DMS79 treated with DMSO at 0.1 percent for 48 hours (cell line): ENCODE measurements around the gene TRIM7.
"Not testable (repeated sequence)": the region's sequence is repeated elsewhere in the genome, so short reads cannot be mapped to it uniquely, and the experiment has no call there.

Experiments
- DNase-seq: peaks from one replicate; lab custom pipeline; 2025; lab: John Stamatoyannopoulos, UW

Gene TRIM7

GRCh38 chr5:181233088-181233800 lies 28.2 kb upstream of the TRIM7 start:
- DNase-seq: no peak

- no peak for DNase-seq
Measured at GRCh38 chr5:181232593-181232992, 27.6 kb upstream of the TRIM7 start.

- no peak for DNase-seq
Measured at GRCh38 chr5:181231432-181231831, 26.4 kb upstream of the TRIM7 start.

- no peak for DNase-seq
Measured at GRCh38 chr5:181230551-181230950, 25.6 kb upstream of the TRIM7 start.

- no peak for DNase-seq
Measured at GRCh38 chr5:181229996-181230395, 25.0 kb upstream of the TRIM7 start.

DNA sequence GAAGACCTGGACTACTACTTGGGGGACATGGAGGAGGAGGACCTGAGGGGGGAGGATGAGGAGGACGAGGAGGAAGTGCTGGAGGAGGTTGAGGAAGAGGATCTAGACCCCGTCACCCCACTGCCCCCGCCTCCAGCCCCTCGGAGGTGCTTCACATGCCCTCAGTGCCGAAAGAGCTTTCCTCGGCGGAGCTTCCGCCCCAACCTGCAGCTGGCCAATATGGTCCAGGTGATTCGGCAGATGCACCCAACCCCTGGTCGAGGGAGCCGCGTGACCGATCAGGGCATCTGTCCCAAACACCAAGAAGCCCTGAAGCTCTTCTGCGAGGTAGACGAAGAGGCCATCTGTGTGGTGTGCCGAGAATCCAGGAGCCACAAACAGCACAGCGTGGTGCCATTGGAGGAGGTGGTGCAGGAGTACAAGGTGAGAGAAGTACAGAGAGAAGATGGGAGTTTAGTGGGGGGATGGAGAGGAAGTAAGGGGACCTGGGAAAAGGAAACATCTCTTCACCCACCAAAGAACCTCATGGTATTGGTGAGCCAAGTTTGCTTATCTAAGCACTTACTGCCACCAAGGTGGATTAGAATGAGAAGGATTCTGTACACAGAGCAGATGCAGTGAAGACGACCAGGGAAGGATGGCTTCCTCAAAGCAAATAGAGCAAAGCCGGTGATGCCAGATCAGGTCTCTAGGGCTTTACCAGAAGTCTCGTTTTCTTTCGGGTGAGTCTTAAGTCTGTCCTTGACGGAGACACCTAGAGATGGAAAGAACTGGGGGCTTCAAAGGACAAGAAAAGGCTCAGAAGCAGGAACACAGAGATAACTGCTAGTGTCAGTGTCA lies 19.6 kb upstream of the TRIM7 start:
- no peak for DNase-seq

GRCh38 chr5:181223729-181224389 lies 18.9 kb upstream of the TRIM7 start:
- DNase-seq: no peak

- DNase-seq: no peak
Measured at GRCh38 chr5:181223058-181223728, 18.2 kb upstream of the TRIM7 start, which contains the start of gene TRIM41. TSS of gene TRIM41 (plus strand) at chr5:181223281. CDS start at chr5:181224000, 719 bp downstream.

- no peak for DNase-seq
Measured at GRCh38 chr5:181222630-181223057, 17.6 kb upstream of the TRIM7 start.

DNA sequence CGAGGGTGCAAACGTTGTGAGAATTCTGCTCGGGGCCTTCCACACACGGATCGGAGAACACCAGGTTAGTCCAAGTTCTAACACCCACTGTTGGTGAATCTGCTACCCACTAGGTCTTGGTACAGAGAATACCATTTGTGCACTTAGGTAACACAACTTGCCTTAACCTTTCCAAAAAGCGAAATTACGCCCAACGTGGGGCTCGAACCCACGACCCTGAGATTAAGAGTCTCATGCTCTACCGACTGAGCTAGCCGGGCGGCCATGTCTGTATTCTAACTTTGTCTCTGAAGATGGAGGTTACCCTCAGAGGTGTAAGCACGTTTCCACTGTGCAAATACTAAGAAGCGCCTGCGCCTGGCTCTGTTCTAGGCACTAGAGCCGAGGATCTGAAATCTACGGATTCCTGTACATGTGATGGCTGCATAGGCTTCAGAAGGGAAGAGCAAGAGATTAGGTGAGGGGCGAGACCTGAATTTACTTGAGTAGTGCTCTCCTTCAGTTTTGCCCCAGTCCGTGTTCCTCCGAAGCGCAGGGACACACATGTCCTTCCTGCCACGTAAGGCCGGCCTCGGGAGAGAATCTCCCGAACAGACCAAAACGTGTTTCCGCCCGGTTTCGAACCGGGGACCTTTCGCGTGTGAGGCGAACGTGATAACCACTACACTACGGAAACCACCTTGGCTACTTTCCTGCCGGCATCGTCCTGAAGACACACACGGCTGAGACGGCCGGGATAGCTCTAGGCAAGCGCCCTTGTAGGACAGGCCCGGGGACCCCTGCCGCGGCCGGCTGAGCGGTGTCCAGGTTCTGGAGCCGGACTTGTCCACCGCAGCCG lies 17.0 kb upstream of the TRIM7 start:
- no peak for DNase-seq

GRCh38 chr5:181221105-181221791 lies 16.3 kb upstream of the TRIM7 start:
- no peak for DNase-seq

GRCh38 chr5:181220178-181220515 lies 15.2 kb upstream of the TRIM7 start:
- DNase-seq: no peak

GRCh38 chr5:181219262-181220177 lies 14.5 kb upstream of the TRIM7 start:
- DNase-seq: no peak

- DNase-seq: no peak
Measured at GRCh38 chr5:181218795-181219124, 13.8 kb upstream of the TRIM7 start.

- DNase-seq: no peak
Measured at GRCh38 chr5:181217803-181218062, 12.7 kb upstream of the TRIM7 start.

- DNase-seq: no peak
Measured at GRCh38 chr5:181217111-181217802, 12.3 kb upstream of the TRIM7 start.

DNA sequence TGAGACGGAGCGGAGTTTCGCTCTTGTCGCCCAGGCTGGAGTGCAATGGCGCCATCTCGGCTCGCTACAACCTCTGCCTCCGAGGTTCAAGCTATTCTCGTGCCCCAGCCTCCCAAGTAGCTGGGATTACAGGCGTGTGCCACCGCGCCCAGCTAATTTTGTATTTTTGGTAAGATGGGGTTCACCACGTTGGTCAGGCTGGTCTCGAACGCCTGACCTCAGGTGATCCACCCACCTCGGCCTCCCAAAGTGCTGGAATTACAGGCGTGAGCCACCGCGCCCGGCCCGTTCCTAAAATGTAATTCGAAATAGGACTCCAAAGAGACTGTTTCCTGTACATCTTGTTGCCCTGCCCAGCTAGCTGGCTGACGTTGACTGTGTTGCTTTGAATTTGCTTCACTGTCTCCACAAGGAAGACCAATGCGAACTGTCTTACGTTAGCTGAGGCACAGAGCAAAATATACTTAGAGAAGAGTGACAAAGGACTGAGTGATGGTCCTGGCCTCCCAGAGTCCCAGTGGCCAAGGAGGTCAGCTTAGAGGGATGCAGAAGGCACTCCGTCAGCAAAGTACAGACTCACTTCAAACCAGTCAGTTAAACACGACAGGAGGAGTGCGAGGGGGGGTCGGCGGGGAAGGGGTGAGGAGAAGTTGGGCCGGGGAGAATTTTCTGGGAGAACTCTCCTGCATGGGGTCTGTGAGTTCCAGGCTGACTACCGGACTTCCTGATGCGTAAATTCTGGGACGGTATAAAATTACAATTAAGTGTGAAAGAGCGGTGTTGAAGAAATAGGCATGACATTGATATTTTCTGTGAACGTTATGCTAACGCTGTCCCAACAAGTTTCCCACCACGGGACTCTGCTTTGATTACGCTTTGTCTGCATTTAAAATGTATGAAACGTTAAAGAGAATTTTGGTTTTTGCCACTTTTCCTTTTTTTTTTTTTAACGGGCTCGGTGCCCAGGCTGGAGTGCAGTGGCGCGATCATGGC lies 11.3 kb upstream of the TRIM7 start:
- DNase-seq: no peak

DNA sequence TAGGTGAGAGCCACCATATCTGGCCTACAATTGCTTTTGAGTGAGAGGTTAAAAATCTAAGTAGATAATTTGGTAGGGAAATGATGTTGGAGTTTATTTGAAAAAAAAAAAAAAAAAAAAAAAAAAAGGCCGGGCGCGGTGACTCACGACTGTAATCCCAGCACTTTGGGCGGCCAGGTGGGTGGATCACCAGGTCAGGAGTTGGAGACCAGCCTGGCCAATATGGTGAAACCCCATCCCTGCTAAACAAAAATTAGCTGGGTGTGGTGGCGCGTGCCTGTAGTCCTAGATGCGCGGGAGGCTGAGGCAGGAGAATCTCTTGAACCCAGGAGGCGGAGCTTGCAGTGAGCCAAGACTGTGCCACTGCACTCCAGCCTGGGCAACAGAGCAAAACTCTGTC lies 9.3 kb upstream of the TRIM7 start:
- not testable (repeated sequence) for DNase-seq
